Stimulated activated CD4-positive, alpha-beta T cell treated with anti-CD3 and anti-CD28 coated beads, Interleukin-12 subunit alpha, Interleukin-12 subunit beta, amount 100 ng/mL, for 4 hours (primary cell): ENCODE data around the gene SPDYE5.

ENCODE experiments used
- DNase-seq: peaks from one replicate; pipeline ENCODE4 v3.0.0-alpha.2; 2020

SPDYE5 gene

DNA sequence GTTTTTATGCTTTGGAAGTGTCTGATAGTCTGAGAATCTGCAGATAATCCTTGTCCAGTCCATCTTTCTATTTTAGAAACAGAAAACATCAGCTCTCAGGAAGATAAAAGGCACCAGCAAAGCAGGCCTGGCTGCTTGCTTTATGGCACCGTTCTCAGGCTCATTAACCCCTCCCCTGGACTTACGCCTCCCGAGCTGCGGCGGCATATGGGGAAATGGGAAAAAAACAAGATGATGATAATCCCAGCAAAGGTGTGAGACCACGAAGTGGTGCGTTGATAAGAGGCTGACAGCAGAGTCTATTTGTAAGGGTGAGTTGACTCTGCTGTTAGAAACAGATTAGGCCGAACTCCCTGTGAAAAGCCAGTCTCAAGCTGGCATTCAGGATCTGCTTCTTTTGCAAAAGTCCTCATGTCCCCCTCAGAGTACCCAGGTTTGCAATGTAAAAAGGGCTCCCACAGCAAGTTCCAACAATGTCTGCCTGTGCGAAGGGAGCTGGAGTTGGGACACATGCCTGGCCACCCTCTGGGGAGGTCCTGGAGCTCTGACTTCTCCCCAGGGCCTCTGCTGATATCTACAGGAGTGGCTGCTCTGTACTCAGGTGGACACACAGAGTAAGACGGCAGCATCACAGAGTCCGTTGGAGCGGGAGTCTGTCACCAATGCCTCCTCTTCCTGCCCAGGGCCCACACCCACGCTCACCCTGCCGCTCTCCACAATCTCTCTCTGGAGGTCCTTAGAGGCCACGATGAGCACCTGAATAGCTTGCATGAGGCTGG is 54.3 kb downstream of the SPDYE5 start:
- no peak for DNase-seq
